IMR-90 (cell line): Measurements from ENCODE around the gene MRTFA.

Experiments
- BHLHE40 ChIP-seq: fragments of 150-350 bp; IDR thresholded peaks from 2 replicates; pipeline ENCODE4 v1.6.1; 2016; ENCODE audit warnings: mild to moderate bottlenecking, low read depth, low read length
- MAZ ChIP-seq: IDR thresholded peaks from 2 replicates; pipeline ENCODE4 v1.6.1; 2012; ENCODE audit warnings: low read depth, mild to moderate bottlenecking, low read length, improper control_type of control experiment, moderate library complexity, borderline replicate concordance
- MXI1 ChIP-seq: IDR thresholded peaks from 2 replicates; pipeline ENCODE4 v1.6.1; 2012; ENCODE audit warnings: low read depth, mild to moderate bottlenecking, low read length, moderate library complexity, borderline replicate concordance
- POLR2A ChIP-seq: IDR thresholded peaks from 2 replicates; pipeline ENCODE4 v1.6.1; 2012; ENCODE audit warnings: mild to moderate bottlenecking, low read depth, low read length
- RCOR1 ChIP-seq: IDR thresholded peaks from 2 replicates; pipeline ENCODE4 v1.6.1; 2012; ENCODE audit warnings: mild to moderate bottlenecking, low read length, improper control_type of control experiment; ENCODE audit not compliant: insufficient replicate concordance
- SMC3 ChIP-seq: fragments of 150-350 bp; IDR thresholded peaks from 2 replicates; pipeline ENCODE4 v1.6.1; 2016; ENCODE audit warnings: low read depth, mild to moderate bottlenecking, antibody characterized with exemption, low read length, moderate library complexity
- TF ChIP-seq, protein P1 (sequence below): conservative IDR thresholded peaks from 2 replicates; pipeline ENCODE4 v1.5.1; 2012; ENCODE audit warnings: mild to moderate bottlenecking, low read depth, low read length, improper control_type of control experiment
- TF ChIP-seq, protein P2 (sequence below): fragments of 150-350 bp; IDR thresholded peaks from 2 replicates; pipeline ENCODE4 v1.6.1; 2017; ENCODE audit warnings: mild to moderate bottlenecking, antibody characterized with exemption, low read length, low read depth

DNA sequence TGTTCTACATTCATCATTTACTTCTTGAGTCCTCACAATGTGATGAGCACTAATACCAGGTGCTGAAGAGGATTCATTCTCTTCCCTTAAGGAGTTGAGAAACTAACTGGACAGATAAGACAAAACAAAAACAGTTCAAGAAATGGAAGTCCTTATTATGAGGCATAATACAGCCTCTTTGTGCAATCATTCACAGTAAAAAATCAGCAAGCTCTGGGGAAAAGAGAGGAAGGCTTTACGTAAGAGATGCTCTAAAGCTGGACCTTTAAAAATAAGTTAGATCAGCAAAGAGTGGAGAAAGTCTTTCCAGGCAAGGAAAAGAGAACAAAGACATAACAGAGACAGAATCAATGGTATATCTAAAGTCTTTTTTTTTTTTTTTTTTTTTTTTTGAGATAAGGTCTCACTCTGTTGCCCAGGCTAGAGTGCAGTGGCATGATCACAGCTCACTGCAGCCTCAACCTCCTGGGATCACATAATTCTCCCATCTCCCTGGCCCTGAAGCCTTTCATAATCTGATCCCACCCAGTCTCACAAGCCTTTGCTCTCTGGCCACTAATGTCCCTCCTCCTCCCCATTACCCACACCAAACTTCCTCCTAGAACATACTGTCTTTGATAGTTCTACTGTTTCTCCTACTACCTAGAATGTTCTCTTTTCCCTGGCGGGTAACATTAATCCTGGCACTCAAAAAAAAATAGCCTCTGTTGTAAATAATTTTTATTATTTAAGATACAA is 40.9 kb downstream of the MRTFA start:
- TF ChIP-seq MAZ (no peak), POLR2A (no peak), RCOR1 (no peak), MXI1 (no peak), SMC3 (no peak), BHLHE40 (no peak)
- TF ChIP-seq, protein P1, sequence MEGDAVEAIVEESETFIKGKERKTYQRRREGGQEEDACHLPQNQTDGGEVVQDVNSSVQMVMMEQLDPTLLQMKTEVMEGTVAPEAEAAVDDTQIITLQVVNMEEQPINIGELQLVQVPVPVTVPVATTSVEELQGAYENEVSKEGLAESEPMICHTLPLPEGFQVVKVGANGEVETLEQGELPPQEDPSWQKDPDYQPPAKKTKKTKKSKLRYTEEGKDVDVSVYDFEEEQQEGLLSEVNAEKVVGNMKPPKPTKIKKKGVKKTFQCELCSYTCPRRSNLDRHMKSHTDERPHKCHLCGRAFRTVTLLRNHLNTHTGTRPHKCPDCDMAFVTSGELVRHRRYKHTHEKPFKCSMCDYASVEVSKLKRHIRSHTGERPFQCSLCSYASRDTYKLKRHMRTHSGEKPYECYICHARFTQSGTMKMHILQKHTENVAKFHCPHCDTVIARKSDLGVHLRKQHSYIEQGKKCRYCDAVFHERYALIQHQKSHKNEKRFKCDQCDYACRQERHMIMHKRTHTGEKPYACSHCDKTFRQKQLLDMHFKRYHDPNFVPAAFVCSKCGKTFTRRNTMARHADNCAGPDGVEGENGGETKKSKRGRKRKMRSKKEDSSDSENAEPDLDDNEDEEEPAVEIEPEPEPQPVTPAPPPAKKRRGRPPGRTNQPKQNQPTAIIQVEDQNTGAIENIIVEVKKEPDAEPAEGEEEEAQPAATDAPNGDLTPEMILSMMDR, result no peak
- TF ChIP-seq, protein P2, sequence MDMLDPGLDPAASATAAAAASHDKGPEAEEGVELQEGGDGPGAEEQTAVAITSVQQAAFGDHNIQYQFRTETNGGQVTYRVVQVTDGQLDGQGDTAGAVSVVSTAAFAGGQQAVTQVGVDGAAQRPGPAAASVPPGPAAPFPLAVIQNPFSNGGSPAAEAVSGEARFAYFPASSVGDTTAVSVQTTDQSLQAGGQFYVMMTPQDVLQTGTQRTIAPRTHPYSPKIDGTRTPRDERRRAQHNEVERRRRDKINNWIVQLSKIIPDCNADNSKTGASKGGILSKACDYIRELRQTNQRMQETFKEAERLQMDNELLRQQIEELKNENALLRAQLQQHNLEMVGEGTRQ, result no peak
